H9 (cell line): ENCODE data around the gene GLS. TPM values are rescaled to one million over a fixed set of nuclear protein-coding genes. Genes with fewer than 3 reads are reported as not detected.

Experiments used
- DNase-seq: peaks from one replicate; pipeline ENCODE4 v3.0.0-alpha.2; 2017
- H2AFZ ChIP-seq: one replicate; pipeline ENCODE4 v1.6.1; 2013; ENCODE audit warnings: mild to moderate bottlenecking, low read length, control low read depth, moderate library complexity
- H2AK5ac ChIP-seq: 2 replicates; pipeline ENCODE4 v1.6.1; 2013; ENCODE audit warnings: low read length, control low read depth, mixed read lengths; ENCODE audit not compliant: insufficient read length
- H2BK120ac ChIP-seq: one replicate; pipeline ENCODE4 v1.6.1; 2013; ENCODE audit warnings: low read depth, mild to moderate bottlenecking, low read length, control low read depth, inconsistent platforms; ENCODE audit not compliant: poor library complexity, severe bottlenecking
- H2BK12ac ChIP-seq: 2 replicates; pipeline ENCODE4 v1.6.1; 2013; ENCODE audit warnings: low read length, control low read depth, mixed read lengths, low read depth; ENCODE audit not compliant: insufficient read length
- H2BK15ac ChIP-seq: 2 replicates; pipeline ENCODE4 v1.6.1; 2013; ENCODE audit warnings: low read depth, low read length, control low read depth
- H2BK20ac ChIP-seq: one replicate; pipeline ENCODE4 v1.6.1; 2013; ENCODE audit warnings: low read depth, mild to moderate bottlenecking, low read length, control low read depth, inconsistent platforms; ENCODE audit not compliant: poor library complexity, severe bottlenecking
- H2BK5ac ChIP-seq: 2 replicates; pipeline ENCODE4 v1.6.1; 2013; ENCODE audit warnings: low read length, control low read depth, mixed read lengths; ENCODE audit not compliant: insufficient read length
- H3K14ac ChIP-seq: 2 replicates; pipeline ENCODE4 v1.6.1; 2013; ENCODE audit warnings: low read length, control low read depth; ENCODE audit not compliant: insufficient read depth
- H3K18ac ChIP-seq: 2 replicates; pipeline ENCODE4 v1.6.1; 2013; ENCODE audit warnings: low read depth, mild to moderate bottlenecking, mixed read lengths, low read length, control low read depth; ENCODE audit not compliant: insufficient read length
- H3K23ac ChIP-seq: 2 replicates; pipeline ENCODE4 v1.6.1; 2013; ENCODE audit warnings: low read length, control low read depth, mixed read lengths, low read depth; ENCODE audit not compliant: insufficient read length
- H3K23me2 ChIP-seq: 2 replicates; pipeline ENCODE4 v1.6.1; 2013; ENCODE audit warnings: low read depth, mild to moderate bottlenecking, mixed read lengths, low read length, control low read depth; ENCODE audit not compliant: insufficient read length, poor library complexity, severe bottlenecking
- H3K27ac ChIP-seq: 2 replicates; pipeline ENCODE4 v1.5.1; 2013; ENCODE audit warnings: low read length, control low read depth, mixed read lengths, low read depth; ENCODE audit not compliant: insufficient read length
- H3K27me3 ChIP-seq: 2 replicates; pipeline ENCODE4 v1.6.1; 2013; ENCODE audit warnings: low read length, control low read depth, inconsistent platforms; ENCODE audit not compliant: insufficient read depth
- H3K4ac ChIP-seq: 2 replicates; pipeline ENCODE4 v1.6.1; 2013; ENCODE audit warnings: low read depth, mild to moderate bottlenecking, control low read depth, inconsistent platforms, low read length, moderate library complexity
- H3K4me1 ChIP-seq: 2 replicates; pipeline ENCODE4 v1.6.1; 2013; ENCODE audit warnings: low read length, control low read depth, inconsistent platforms; ENCODE audit not compliant: insufficient read depth
- H3K4me2 ChIP-seq: 2 replicates; pipeline ENCODE4 v1.6.1; 2013; ENCODE audit warnings: low read length, control low read depth, mixed read lengths; ENCODE audit not compliant: insufficient read length, insufficient read depth
- H3K56ac ChIP-seq: 2 replicates; pipeline ENCODE4 v1.6.1; 2013; ENCODE audit warnings: low read depth, mild to moderate bottlenecking, mixed read lengths, low read length, control low read depth; ENCODE audit not compliant: insufficient read length
- H3K79me1 ChIP-seq: 2 replicates; pipeline ENCODE4 v1.6.1; 2013; ENCODE audit warnings: low read depth, mild to moderate bottlenecking, moderate library complexity, low read length, control low read depth, inconsistent platforms; ENCODE audit not compliant: insufficient read depth, poor library complexity, severe bottlenecking
- H3K79me2 ChIP-seq: 2 replicates; pipeline ENCODE4 v1.6.1; 2013; ENCODE audit warnings: low read length, control low read depth, inconsistent platforms; ENCODE audit not compliant: insufficient read depth
- H3K9ac ChIP-seq: 2 replicates; pipeline ENCODE4 v1.6.1; 2013; ENCODE audit warnings: low read length, control low read depth, mixed read lengths; ENCODE audit not compliant: insufficient read length; ENCODE audit errors: extremely low read depth
- H3K9me3 ChIP-seq: one replicate; pipeline ENCODE4 v1.6.1; 2013; ENCODE audit warnings: low read depth, low read length, inconsistent platforms; ENCODE audit not compliant: control insufficient read depth
- H3T11ph ChIP-seq: one replicate; pipeline ENCODE4 v1.6.1; 2013; ENCODE audit warnings: mild to moderate bottlenecking, low read length, control low read depth, inconsistent platforms
- H4K20me1 ChIP-seq: one replicate; pipeline ENCODE4 v1.6.1; 2013; ENCODE audit not compliant: control insufficient read depth, insufficient read length, insufficient read depth
- H4K5ac ChIP-seq: 2 replicates; pipeline ENCODE4 v1.6.1; 2013; ENCODE audit warnings: low read depth, mild to moderate bottlenecking, mixed read lengths, low read length, control low read depth; ENCODE audit not compliant: insufficient read length
- H4K8ac ChIP-seq: replicated peaks from 2 replicates; pipeline ENCODE4 v1.6.1; 2013; ENCODE audit warnings: low read length, control low read depth, mixed read lengths, low read depth; ENCODE audit not compliant: insufficient read length
- H4K91ac ChIP-seq: 2 replicates; pipeline ENCODE4 v1.6.1; 2013; ENCODE audit warnings: low read depth, mild to moderate bottlenecking, moderate library complexity, mixed read lengths, low read length, control low read depth; ENCODE audit not compliant: insufficient read length
- H3K27ac Mint-ChIP-seq, 3 experiments: 2 replicates in 2 of 3; 3 replicates in 1 of 3; pipeline ENCODE4 v1.8.0; 2020 to 2021; ENCODE audit warnings: mixed read lengths in 3 of 3, mild to moderate bottlenecking in 1 of 3, moderate library complexity in 1 of 3
- H3K27me3 Mint-ChIP-seq: 2 replicates; pipeline ENCODE4 v1.8.0; 2021; ENCODE audit warnings: low read depth, mild to moderate bottlenecking, moderate library complexity, mixed read lengths
- H3K36me3 Mint-ChIP-seq, 3 experiments: 2 replicates in 2 of 3; 3 replicates in 1 of 3; pipeline ENCODE4 v1.8.0; 2020 to 2021; ENCODE audit warnings: low read depth in 3 of 3, mixed read lengths in 3 of 3; ENCODE audit not compliant: insufficient read depth in 1 of 3
- H3K4me1 Mint-ChIP-seq, 2 experiments: 2 replicates each; pipeline ENCODE4 v1.8.0; 2020; ENCODE audit warnings: mixed read lengths in 2 of 2
- H3K4me3 Mint-ChIP-seq, 2 experiments: 2 replicates in 1 of 2; 3 replicates in 1 of 2; pipeline ENCODE4 v1.8.0; 2020 to 2021; ENCODE audit warnings: mild to moderate bottlenecking in 2 of 2, mixed read lengths in 2 of 2, moderate library complexity in 1 of 2
- H3K9me3 Mint-ChIP-seq, 2 experiments: 2 replicates in 1 of 2; 3 replicates in 1 of 2; pipeline ENCODE4 v1.8.0; 2020; ENCODE audit warnings: mild to moderate bottlenecking in 2 of 2, mixed read lengths in 2 of 2, moderate library complexity in 1 of 2
- CTCF ChIP-seq: fragments of 200-600 bp; sonication (generic); conservative IDR thresholded peaks from 3 replicates; pipeline ENCODE4 v1.8.0; 2021; ENCODE audit warnings: antibody characterized with exemption, mild to moderate bottlenecking
- WGBS: extraction: QIAGEN DNeasy Blood & Tissue Kit; methylation state at CpG from one replicate; pipeline ENCODE4 v1.1.7; 2013; ENCODE audit warnings: missing lambda C conversion rate, low lambda C conversion rate, mixed read lengths; ENCODE audit not compliant: insufficient read length; ENCODE audit errors: extremely low coverage; 5-methylcytosine and 5-hydroxymethylcytosine counted together
- total RNA-seq: library from RNA; stranded (reverse); gene quantifications from 2 replicates; pipeline ENCODE4 v1.2.1, GENCODE V29; 2021

Gene GLS
- total RNA-seq, 1 experiment from 2014 or later, result 69.3 TPM

- H3K27ac Mint-ChIP-seq, result 0 out of 7 replicates have a peak overlapping the region, but pooled peaks of 1 of the 3 experiments have one; percentile 8
- peaks cover 12 to 28% (median 22%) of the 10 kb centered on the region in 3 experiments; a peak in 6 of 7 replicates for H3K36me3 Mint-ChIP-seq
- H3K27me3 Mint-ChIP-seq, result no peaks in the 10 kb centered on the region
- DNase-seq, result no peak
- H3T11ph ChIP-seq, result no peak overlapping the region
- no peak overlapping the region for H2AFZ ChIP-seq
- H2BK15ac ChIP-seq, result no peak overlapping the region
- H3K4me3 Mint-ChIP-seq, result no peak overlapping the region
- no peak overlapping the region for H2BK5ac ChIP-seq
- WGBS, result no CpG with 5 or more reads among the region's 3 CpGs
- H4K20me1 ChIP-seq, result no peaks in the 10 kb centered on the region
- H4K5ac ChIP-seq, result no peak overlapping the region
- no peak overlapping the region for H3K23ac ChIP-seq
- no peak for TF ChIP-seq CTCF
- H2BK20ac ChIP-seq, result no peak overlapping the region
- no peaks in the 10 kb centered on the region for H3K4me1 Mint-ChIP-seq
- no peaks in the 10 kb centered on the region for H3K79me1 ChIP-seq
- H2AK5ac ChIP-seq, result no peak overlapping the region
- H3K23me2 ChIP-seq, result no peaks in the 10 kb centered on the region
- no peaks in the 10 kb centered on the region for H3K79me2 ChIP-seq
- no peaks in the 10 kb centered on the region for H3K9me3 ChIP-seq
- H3K9me3 Mint-ChIP-seq, result no peaks in the 10 kb centered on the region
- H3K27me3 ChIP-seq, result no peaks in the 10 kb centered on the region
- no peak overlapping the region for H3K4ac ChIP-seq
- no peak overlapping the region for H4K8ac ChIP-seq
- H3K14ac ChIP-seq, result no peak overlapping the region
- H4K91ac ChIP-seq, result no peak overlapping the region
- no peak overlapping the region for H2BK12ac ChIP-seq
- no peak overlapping the region for H3K18ac ChIP-seq
- H3K9ac ChIP-seq, result no peak overlapping the region
- no peak overlapping the region for H3K27ac ChIP-seq
- no peak overlapping the region for H3K4me2 ChIP-seq
- H2BK120ac ChIP-seq, result no peak overlapping the region
- H3K56ac ChIP-seq, result no peak overlapping the region
- no peaks in the 10 kb centered on the region for H3K4me1 ChIP-seq
These were observed 31.2 kb downstream of the GLS start for GRCh38 chr2:190911813-190912212.
